ENCODE measurements around the gene SPAG16.
"Not testable (repeated sequence)": the region's sequence is repeated elsewhere in the genome, so short reads cannot be mapped to it uniquely, and the experiment has no call there.

SPAG16 gene

DNA sequence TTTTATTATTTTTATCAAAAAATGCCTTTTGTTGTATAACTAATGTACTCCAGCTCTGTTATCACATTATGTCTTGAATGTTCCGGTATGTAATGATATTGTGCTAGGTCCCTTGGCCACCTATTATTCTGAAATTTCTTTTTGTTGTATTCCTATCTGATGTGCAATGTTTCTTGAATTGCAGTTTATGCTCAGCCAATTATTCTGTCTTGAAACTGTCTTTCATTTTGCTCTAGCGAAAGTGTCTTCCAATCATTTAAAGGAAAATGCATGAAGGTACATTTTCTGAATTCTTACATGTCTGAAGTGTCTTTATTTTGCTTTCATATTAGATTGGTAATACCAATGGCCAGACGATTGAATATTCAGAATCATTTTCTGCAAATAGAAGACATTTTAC is 277.5 kb downstream of the SPAG16 start:
- DNase-seq = no peak

GRCh38 chr2:213562539-213563180 is 278.4 kb downstream of the SPAG16 start:
- DNase-seq = no peak

DNA sequence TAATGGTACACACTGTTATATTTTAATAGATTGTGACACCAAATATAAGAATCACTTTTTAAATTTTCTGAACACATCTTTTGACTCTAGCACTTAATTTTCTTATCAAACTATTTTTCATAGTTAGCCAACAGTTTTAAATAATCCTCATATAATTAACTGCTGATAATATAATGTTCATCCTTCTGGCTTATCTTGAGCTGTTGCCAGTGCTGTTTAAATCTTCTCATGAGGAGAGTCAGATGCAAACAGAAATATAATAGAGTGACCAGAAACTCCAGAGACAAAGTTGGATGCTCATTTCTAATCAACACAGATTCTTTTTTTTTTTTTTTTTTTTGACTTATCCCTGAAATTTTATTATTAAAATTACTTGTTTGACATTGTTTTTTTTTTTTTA is 282.6 kb downstream of the SPAG16 start:
- DNase-seq = no peak

- DNase-seq = no peak
Measured at GRCh38 chr2:213609570-213610170, 325.4 kb downstream of the SPAG16 start.

- no peak for DNase-seq
Measured at GRCh38 chr2:213627054-213627710, 342.9 kb downstream of the SPAG16 start.

GRCh38 chr2:213627835-213628460 is 343.7 kb downstream of the SPAG16 start:
- no peak for DNase-seq

GRCh38 chr2:213640738-213641425 is 356.6 kb downstream of the SPAG16 start:
- no peak for DNase-seq

- no peak for DNase-seq
Measured at GRCh38 chr2:213644926-213645325, 360.7 kb downstream of the SPAG16 start.

DNA sequence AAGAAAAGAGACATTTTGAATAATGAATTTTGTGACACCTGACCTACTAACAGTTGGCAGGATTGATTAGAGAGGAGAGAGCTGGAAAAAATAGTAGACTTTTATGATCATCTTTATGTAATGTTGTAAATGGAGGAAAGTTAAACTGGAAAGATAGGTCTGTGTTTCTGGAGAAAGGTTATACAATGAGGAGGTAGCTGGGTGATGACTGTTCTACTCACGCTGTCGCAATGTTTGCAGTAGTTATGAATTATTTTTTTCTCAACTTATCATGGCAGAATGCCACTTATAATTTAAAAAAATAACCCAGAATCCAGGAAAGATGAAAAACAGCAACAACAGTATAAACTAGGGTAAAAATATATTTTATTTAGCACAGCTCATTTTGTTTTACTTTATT is 364.9 kb downstream of the SPAG16 start:
- no peak for DNase-seq

- no peak for DNase-seq
Measured at GRCh38 chr2:213664817-213665216, 380.6 kb downstream of the SPAG16 start.

DNA sequence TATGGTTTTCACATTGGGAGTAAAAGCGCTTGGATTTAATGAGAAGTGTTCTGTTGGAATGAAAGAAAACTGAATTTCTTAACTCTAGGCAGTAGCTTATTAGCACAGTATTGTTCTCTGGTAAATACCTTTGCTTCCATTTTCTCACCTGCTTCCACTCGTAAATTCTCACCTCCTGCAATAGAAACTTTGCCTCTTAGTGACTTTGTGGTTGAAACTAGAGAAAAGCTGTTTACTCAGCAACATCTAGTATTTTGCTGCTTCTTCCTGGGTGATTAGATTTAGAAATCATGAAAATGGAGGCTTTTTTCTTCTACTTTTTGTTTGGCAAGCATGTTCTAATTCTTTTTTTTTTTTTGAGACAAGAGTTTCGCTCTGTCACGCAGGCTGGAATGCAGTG is 385.4 kb downstream of the SPAG16 start:
- no peak for DNase-seq

- no peak for DNase-seq
Measured at GRCh38 chr2:213678437-213679218, 394.4 kb downstream of the SPAG16 start.

DNA sequence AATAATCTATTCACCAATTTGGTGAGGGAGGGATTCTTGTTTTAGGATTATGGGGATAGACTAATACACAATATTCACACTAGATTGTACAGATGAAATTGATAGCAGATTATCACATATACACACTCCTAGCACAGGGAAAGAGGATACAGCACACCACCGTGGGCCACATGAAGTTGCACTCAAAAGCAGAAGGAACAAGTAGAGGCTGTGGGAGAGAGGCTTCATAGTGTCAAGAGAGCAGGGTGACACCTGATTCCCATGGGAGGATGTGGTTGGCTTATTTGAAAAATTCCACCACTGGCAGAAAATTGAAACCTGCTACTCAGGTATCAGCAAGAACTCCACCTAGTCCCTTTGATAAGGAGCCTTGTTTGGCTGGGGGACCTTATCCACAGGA is 395.6 kb downstream of the SPAG16 start:
- no peak for DNase-seq

- DNase-seq = no peak
Measured at GRCh38 chr2:213682276-213682675, 398.0 kb downstream of the SPAG16 start.

DNA sequence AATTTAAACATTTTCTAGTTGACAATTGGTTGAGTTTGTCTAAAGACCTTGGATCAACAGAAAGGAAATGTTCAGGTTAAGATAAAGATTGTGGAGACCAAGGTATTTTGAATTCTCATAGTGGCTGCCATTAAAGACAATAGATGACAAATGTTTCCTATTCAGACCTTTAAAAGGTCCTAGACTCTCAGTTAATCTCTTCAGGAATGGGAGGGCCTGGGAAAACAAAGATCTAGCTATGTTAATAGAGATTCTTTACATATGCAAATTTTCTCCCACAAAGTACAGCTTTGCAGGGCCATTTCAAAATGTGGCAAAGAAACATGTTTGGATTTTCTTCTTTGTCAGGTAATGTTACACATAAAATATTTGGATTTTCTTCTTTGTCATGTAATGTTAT is 403.9 kb downstream of the SPAG16 start:
- DNase-seq = no peak

- DNase-seq = not testable (repeated sequence)
Measured at GRCh38 chr2:213688825-213689224, 404.6 kb downstream of the SPAG16 start.

GRCh38 chr2:213689585-213689984 is 405.3 kb downstream of the SPAG16 start:
- no peak for DNase-seq

DNA sequence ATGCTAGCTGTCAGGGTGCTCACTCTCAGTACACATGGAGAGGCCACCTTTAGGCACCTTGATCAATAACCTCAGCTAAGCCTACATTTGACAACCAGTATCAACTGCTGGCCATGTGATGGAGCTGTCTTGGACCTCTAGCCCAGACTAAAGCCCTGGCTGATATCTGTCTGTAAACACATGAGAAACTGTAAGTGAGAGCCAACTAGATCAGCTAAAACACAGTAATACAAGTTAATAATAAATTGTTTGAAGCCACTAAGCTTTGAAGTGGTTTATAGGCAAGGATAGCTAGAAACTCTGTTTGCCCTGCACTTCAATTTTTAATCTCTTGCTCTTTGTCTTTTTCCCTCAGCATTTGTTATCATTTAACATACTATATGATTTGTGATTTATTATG is 407.1 kb downstream of the SPAG16 start:
- DNase-seq = no peak

- DNase-seq = no peak
Measured at GRCh38 chr2:213696442-213696841, 412.2 kb downstream of the SPAG16 start.

DNA sequence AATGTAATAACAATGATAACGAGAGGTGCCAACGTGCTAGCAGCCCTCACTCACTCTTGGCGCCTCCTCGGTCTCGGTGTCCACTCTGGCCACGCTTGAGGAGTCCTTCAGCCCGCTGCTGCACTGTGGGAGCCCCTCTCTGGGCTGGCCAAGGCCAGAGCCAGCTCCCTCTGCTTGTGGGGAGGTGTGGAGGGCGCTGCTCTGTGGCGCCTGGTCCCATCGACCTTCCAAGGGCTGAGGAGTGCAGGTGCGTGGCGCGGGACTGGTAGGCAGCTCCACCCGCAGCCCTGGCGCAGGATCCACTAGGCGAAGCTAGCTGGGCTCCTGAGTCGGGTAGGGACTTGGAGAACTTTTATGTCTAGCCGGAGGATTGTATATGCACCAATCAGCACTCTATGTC is 417.1 kb downstream of the SPAG16 start:
- not testable (repeated sequence) for DNase-seq

DNA sequence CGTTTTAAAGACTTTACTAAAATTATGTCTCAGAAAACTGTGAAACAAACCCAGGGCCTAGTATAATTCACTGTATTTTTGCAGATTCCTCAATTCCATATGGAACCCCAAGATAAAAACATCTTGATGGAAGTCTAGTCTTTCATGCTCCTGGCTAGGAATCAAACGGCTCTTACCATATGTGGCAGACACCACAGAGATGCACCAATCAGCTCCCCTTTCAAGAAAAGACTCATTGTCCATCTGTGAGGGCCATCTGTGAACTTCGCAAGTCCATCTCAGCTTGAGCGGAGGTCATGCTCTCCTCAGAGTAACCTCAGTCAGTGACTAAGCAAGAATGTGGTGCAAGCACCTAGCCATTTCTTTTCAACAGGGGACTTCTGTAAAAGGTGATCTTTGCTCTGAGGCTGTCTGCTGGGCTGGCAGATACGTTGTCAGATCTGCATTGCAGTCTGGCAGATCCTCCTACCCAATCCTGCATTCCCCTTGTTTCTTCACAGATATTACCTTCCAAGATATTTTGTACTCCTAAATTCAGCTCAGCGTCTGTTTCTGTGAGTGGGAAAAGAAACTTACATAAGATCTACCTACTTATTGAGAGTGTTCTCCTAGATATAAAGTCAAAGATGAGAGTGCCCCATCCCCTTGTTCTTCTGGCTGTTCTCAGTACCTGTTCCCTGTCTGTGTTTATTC is 419.3 kb downstream of the SPAG16 start:
- DNase-seq = no peak

GRCh38 chr2:213710164-213710563 is 425.9 kb downstream of the SPAG16 start:
- DNase-seq = no peak
